Astrocyte of the cerebellum (primary cell): ENCODE measurements around the gene MEGF11.

ENCODE experiments used
- DNase-seq: peaks from one replicate; pipeline ENCODE4 v3.0.0-alpha.2; 2011; ENCODE audit warnings: low read depth
- H3K4me3 ChIP-seq: 2 replicates; pipeline ENCODE4 v1.5.1; 2011; ENCODE audit warnings: mild to moderate bottlenecking, low read depth, low read length, moderate library complexity
- in situ Hi-C: cut with HindIII; loops from 2 replicates; pipeline ENCODE4 v1.10.0; 2017; ENCODE audit warnings: low sequenced_read_pairs
- TF ChIP-seq, protein P1 (sequence below): IDR thresholded peaks from 2 replicates; pipeline ENCODE4 v1.5.1; 2012; ENCODE audit warnings: low read length, low read depth, moderate library complexity, mild to moderate bottlenecking; ENCODE audit errors: missing control alignments

The MEGF11 gene

DNA sequence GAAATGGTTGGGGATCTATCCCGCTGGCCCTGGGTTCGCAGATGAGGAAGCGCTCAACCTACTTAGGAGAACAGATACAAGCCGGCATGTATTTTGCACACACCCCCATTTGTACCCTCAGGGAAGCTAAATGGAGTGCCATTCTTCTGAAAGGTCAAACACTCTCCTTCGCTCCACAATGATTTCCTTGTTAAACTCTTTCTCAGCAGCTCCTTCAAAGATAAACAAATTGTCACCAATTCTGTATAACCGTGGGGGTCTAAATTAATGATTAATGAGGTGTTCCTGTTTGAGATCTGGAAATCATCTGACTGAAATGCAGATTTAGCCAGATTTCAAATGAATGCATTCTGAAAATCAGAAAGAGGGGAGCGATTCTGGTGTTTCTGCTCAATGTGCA lies 124.0 kb downstream of the MEGF11 start:
- no peak overlapping the region for H3K4me3 ChIP-seq
- in situ Hi-C loops, result no loop called here
- no peak for DNase-seq
- TF ChIP-seq, protein P1, sequence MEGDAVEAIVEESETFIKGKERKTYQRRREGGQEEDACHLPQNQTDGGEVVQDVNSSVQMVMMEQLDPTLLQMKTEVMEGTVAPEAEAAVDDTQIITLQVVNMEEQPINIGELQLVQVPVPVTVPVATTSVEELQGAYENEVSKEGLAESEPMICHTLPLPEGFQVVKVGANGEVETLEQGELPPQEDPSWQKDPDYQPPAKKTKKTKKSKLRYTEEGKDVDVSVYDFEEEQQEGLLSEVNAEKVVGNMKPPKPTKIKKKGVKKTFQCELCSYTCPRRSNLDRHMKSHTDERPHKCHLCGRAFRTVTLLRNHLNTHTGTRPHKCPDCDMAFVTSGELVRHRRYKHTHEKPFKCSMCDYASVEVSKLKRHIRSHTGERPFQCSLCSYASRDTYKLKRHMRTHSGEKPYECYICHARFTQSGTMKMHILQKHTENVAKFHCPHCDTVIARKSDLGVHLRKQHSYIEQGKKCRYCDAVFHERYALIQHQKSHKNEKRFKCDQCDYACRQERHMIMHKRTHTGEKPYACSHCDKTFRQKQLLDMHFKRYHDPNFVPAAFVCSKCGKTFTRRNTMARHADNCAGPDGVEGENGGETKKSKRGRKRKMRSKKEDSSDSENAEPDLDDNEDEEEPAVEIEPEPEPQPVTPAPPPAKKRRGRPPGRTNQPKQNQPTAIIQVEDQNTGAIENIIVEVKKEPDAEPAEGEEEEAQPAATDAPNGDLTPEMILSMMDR, result no peak

DNA sequence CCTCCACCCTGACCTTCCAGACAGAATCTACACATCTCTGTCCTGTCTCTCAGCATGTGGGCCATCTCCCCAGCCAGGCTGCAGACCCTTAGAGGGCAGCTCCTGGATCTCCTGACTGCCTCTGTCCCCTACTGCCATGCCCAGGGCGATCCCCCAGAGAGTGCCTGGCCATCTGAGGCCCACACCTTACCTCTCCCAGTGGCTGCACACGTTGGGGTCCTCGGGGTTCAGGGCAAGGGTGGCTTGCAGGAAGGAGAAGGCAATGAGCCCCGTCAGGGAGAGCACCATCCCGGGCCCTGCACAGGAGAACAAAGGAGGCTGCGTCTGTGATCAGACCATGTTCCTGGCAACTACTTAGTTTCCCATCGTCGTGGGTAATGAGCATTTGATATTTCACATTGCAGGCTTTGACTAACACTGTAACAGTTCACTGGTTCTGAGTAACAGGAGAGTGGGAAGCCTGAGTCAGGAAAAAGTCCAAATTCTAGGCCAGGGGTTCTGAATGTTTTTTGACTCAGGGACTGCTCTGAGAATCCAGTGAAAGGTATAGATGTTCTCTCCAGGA lies 125.4 kb downstream of the MEGF11 start:
- in situ Hi-C loops, result no loop called here
- DNase-seq, result no peak
- H3K4me3 ChIP-seq, result no peak overlapping the region
- TF ChIP-seq, protein P1, result no peak

DNA sequence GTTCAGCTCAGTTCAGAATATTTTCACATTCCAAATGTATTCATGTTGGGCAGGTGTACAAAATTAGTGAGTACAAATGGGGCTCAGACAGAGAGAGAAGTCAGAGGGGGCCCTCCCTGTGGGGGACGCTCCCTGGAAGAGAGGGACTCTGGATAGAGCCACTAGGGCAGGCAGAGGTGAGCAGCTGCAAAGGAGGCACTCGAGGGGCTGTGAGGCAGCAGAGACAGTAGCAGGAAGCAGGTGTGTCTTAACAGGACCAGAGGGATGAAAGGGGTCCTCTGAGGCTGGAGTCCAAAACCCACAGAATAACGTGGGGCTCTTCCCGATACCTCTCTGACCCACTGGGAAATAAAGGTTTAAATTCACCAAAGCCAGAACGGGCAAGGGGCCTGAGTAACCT lies 127.1 kb downstream of the MEGF11 start:
- H3K4me3 ChIP-seq, result no peak overlapping the region
- in situ Hi-C loops, result no loop called here
- TF ChIP-seq, protein P1, result no peak
- no peak for DNase-seq

DNA sequence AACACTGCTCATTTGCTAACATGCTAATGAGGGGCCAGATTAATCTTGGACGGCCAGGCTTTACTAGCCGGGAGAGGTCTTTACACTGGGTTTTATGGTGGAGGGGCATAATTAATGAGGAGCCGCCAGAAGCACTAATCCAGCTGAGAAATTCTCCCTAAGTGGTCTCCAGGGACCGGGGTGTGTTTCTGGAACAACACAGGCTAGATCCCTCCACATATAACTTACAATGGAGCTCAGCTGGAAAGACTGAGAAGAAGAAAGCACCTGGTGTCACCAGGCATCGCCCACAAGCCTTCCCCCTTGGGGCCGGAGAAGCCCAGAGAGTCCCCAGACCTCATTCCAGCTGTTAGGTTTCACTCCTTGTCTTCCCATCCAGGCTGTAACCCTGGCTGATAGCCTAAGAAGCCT lies 127.5 kb downstream of the MEGF11 start:
- in situ Hi-C loops, result no loop called here
- TF ChIP-seq, protein P1, result no peak
- no peak overlapping the region for H3K4me3 ChIP-seq
- DNase-seq, result no peak

DNA sequence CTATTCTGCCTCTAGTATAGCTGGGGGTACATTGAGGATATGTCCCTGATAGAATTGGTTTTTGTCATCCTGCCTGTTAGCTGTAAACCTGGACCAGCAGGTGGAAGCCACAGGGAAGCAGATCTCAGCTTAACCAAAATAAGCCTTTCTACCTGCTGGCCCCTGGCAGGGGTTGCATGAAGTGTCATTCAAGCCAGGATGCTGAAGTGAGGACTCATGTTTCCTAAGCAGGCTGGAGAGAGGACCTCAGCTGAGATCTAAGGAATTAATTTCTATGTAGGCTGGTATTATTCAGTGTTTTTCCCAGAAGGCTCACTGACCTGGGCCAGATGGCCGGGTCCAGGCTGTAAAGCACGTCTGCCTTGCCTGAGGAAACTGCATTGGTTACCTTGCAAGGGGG lies 128.9 kb downstream of the MEGF11 start:
- TF ChIP-seq, protein P1, result no peak
- no peak overlapping the region for H3K4me3 ChIP-seq
- no peak for DNase-seq
- in situ Hi-C loops, result no loop called here

DNA sequence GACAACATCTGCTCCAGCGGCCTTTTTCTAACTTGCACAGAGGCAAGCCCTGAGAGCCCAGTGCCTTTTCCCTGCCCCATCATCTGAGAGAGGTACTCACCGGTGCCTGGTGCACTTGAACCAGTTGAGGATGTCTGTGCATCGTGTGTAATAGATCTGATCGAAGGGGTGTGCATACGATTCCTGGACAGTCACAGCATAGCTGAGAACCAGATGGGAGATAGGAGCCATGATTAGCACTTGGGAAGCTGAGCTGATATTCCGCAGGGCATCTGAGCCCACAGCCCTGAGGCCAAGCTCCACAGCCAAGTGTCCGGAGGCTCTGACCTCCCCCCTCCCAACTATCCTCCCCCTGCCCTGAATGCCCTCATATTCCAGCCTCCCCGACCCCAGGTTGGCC lies 129.8 kb downstream of the MEGF11 start:
- DNase-seq, result no peak
- in situ Hi-C loops, result no loop called here
- TF ChIP-seq, protein P1, result no peak
- no peak overlapping the region for H3K4me3 ChIP-seq
